ENCODE data around the gene PTGES.

DNA sequence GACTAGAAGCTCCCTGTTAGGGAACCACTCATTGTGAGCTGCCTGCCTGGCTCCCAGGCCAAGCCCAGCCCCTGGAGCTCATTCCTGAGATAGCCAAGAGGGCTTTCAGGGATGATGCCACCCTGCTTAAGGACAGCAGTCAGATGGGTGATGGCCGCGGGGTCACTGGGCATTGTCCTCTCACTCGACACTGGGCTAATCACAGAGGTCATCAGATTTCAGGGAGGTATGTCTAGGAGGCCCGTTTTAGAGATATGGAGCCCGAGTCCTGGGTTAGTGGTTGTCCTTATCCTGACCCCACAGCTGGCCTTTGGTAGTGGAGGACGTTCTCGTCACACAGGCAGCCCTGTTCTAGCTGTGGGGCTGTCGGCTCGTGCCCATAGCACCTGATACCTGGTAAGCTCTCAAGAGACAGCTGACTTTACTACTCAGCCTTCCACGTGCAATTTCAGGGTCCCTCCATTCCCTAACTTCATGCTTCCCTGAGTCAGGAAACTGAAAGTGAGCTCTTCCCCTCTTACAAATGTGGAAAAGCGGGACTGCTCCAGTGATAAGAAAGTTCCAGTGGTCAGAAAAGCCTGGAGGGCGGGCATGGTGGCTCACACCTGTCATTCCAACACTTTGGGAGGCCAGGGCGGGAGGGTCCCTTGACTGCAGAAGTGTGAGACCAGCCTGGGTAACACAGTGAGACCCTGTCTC is 7.1 kb upstream of the PTGES start:
- TF ChIP-seq, protein P1, sequence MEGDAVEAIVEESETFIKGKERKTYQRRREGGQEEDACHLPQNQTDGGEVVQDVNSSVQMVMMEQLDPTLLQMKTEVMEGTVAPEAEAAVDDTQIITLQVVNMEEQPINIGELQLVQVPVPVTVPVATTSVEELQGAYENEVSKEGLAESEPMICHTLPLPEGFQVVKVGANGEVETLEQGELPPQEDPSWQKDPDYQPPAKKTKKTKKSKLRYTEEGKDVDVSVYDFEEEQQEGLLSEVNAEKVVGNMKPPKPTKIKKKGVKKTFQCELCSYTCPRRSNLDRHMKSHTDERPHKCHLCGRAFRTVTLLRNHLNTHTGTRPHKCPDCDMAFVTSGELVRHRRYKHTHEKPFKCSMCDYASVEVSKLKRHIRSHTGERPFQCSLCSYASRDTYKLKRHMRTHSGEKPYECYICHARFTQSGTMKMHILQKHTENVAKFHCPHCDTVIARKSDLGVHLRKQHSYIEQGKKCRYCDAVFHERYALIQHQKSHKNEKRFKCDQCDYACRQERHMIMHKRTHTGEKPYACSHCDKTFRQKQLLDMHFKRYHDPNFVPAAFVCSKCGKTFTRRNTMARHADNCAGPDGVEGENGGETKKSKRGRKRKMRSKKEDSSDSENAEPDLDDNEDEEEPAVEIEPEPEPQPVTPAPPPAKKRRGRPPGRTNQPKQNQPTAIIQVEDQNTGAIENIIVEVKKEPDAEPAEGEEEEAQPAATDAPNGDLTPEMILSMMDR (conservative IDR thresholded peaks at IDR 0.05 in 1 of 2, IDR thresholded peaks at IDR 0.05 in 1 of 2; ENCODE audit: low read depth in 1 of 2, low read length in 2 of 2), result no peak
- no peak for TF ChIP-seq EZH2 (IDR thresholded peaks at IDR 0.05; ENCODE audit: low read length, missing control alignments)

Measured in fibroblast of lung (primary cell).